ENCODE data around the gene GNRHR. TPM values are rescaled to one million over a fixed set of nuclear protein-coding genes. Genes with fewer than 3 reads are reported as not detected.

The GNRHR gene
- total RNA-seq, 6 donors from 2014 or later = not detected

DNA sequence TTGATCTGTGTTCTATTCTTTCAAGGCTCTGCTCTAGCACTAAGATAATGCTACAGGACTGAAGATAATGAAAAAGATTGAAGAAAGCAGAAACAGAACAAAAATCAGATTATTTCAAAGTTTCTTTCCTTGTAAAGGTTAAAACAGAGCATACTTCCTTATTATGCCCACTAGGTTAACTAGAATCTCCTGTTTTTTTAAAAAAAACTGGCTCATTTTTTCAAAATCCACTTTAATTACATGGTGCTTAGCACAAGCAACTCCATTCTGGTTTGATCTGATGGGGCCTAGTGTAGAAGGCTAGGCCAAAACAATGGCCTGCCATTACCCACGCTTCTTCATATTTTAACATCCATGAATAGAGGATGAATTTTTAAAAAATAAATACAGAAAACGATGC, 52.0 kb downstream of the GNRHR start:
- Histone ChIP-seq H3K27me3 (no peaks in the 10 kb centered on the region), H3K4me3 (no peak overlapping the region), H3K4me1 (peaks cover 10 to 22% (median 17%) of the 10 kb centered on the region in 4 donors), H3K9me3 (peaks cover 0 to 3% (median 0%) of the 10 kb centered on the region in 4 donors), H3K36me3 (no peaks in the 10 kb centered on the region), H3K27ac (no peak overlapping the region)
- ATAC-seq (ENCODE audit: low FRiP score in 2 of 2) (no peak), DNase-seq (no peak)
- 94 to 95% methylated on average over 2 of the region's 2 CpGs for WGBS, 2 donors
- no peak for TF ChIP-seq POLR2AphosphoS5 (IDR thresholded peaks at IDR 0.05)
- no peak for TF ChIP-seq EP300 (IDR thresholded peaks at IDR 0.05)
- TF ChIP-seq POLR2A (IDR thresholded peaks at IDR 0.05) = no peak
- TF ChIP-seq, protein P1, sequence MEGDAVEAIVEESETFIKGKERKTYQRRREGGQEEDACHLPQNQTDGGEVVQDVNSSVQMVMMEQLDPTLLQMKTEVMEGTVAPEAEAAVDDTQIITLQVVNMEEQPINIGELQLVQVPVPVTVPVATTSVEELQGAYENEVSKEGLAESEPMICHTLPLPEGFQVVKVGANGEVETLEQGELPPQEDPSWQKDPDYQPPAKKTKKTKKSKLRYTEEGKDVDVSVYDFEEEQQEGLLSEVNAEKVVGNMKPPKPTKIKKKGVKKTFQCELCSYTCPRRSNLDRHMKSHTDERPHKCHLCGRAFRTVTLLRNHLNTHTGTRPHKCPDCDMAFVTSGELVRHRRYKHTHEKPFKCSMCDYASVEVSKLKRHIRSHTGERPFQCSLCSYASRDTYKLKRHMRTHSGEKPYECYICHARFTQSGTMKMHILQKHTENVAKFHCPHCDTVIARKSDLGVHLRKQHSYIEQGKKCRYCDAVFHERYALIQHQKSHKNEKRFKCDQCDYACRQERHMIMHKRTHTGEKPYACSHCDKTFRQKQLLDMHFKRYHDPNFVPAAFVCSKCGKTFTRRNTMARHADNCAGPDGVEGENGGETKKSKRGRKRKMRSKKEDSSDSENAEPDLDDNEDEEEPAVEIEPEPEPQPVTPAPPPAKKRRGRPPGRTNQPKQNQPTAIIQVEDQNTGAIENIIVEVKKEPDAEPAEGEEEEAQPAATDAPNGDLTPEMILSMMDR (IDR thresholded peaks at IDR 0.05) = no peak

DNA sequence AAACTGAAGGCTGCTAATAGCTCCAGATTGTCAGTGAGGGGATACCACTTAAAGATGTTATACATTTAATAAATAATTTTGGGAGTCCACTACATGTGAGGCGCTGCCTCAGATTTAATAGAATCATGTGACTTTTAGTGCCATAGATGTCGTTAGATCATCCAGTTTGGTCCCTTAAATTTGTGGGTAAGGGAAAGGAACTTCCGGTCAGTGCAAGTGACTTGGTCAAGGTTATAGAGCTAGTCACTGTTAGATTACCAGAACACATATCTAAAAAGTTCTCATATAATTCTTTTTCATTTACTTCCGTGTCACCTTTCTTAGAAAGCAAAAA, 52.7 kb downstream of the GNRHR start:
- Histone ChIP-seq H3K27me3 (no peaks in the 10 kb centered on the region), H3K4me3 (peak overlapping the region; percentile 88 to 98 (median 90)), H3K27ac (peak overlapping the region; percentile 90 to 97 (median 91)), H3K36me3 (no peaks in the 10 kb centered on the region), H3K4me1 (peaks cover 10 to 22% (median 17%) of the 10 kb centered on the region in 4 donors), H3K9me3 (no peaks in the 10 kb centered on the region)
- no peak for DNase-seq
- WGBS, 2 donors = 9 to 10% methylated on average over 4 of the region's 4 CpGs
- TF ChIP-seq, protein P1 (IDR thresholded peaks at IDR 0.05) = no peak
- TF ChIP-seq EP300 (IDR thresholded peaks at IDR 0.05) = no peak
- TF ChIP-seq POLR2AphosphoS5 (IDR thresholded peaks at IDR 0.05) = no peak
- no peak for TF ChIP-seq POLR2A (IDR thresholded peaks at IDR 0.05)
- no peak for ATAC-seq (ENCODE audit: low FRiP score in 2 of 2)

DNA sequence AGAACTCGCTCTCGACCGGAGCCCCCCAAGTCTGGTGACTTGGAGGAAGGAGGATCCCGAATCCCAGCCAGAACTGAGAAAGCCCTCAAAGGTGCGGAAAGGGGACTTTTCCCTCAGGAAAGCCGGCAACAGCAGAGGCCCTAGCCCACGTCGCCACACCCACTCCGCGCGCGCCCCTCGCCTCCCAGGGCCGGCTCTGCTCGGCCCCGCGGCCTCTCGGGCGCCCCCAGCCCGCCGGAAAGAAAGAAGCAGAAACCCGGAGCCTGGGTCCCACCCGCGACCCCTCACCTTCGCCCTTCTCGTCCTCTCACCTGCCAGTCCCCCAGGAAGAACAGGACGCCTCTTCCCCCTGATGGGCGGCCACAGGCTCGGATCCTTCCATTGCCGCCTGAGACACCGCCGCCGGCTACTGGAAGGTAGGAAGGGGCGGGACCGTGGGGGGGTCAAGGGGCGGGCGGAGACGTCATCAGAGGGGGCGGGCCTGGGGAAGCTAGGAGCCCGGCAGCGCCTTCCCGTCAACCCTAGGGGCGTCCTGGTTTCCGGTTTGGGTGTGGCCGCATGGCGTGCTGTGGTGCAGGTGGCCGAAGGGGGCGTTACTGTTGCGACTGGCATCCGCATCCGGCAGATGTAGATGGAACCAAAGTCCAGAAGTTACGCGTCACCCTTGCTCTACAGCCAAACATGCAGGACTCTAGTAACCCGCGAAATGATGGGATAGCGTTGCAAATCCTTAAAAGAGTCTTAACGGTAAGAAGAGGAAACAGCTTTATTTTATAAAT, 53.3 kb downstream of the GNRHR start, which contains the start of gene UBA6:
Gene UBA6 (minus strand): TSS at position 418 of the 779 bp plus-strand sequence. CDS start 36 bp downstream, at position 382.
- TF ChIP-seq, protein P1 (IDR thresholded peaks at IDR 0.05) = peak in 4 of 6 experiments; percentile 29 to 51 (median 40)
- TF ChIP-seq POLR2A (IDR thresholded peaks at IDR 0.05) (peak in 3 of 4 donors; percentile 23 to 64 (median 52)), POLR2AphosphoS5 (IDR thresholded peaks at IDR 0.05) (peak; percentile 74 to 89), EP300 (IDR thresholded peaks at IDR 0.05) (peak in 2 of 4 donors; percentile 46 to 65)
- H3K27ac ChIP-seq = peak within 1 kb of the TSS; percentile 90 to 97 (median 91)
- WGBS, 2 donors = 0 to 1% methylated on average over 19 to 54 of the region's 57 CpGs
- no peaks in the 10 kb centered on the region for H3K27me3 ChIP-seq
- H3K9me3 ChIP-seq = no peaks in the 10 kb centered on the region
- DNase-seq = peak; percentile 94 to 98
- H3K36me3 ChIP-seq = no peaks in the 10 kb centered on the region
- peaks cover 10 to 22% (median 17%) of the 10 kb centered on the region in 4 donors for H3K4me1 ChIP-seq
- ATAC-seq (ENCODE audit: low FRiP score in 2 of 2) = peak; percentile 100
- peak within 1 kb of the TSS; percentile 88 to 98 (median 90) for H3K4me3 ChIP-seq

DNA sequence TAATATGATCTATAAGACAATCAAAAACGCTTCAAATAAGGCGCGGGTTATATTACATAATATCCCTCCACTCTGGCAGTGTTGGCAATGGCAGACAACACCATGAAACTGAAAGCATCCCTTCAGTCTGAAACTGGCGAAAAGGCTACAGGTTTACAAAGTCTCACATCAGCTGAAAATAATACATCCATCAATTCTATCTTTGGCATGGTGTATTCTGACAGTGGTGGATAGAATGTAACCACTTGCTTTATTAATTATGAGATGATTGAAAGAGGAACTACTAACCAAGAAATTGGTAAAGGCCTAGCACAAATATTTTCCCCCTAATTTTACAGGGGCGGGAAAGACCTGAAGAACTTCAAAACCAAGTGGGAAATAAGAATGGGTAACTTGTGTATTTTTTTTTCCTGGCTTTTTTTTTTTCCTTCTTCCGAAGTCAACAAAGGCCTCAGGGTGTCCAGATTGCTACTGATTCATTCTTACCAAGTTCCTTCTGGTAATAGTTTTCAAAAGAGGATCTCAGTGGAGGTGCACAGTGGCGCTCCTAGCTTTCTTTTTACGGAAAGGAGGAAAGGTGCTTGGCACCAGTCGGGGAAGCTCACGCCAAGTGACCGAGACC, 54.0 kb downstream of the GNRHR start:
- Histone ChIP-seq H3K4me3 (peak overlapping the region; percentile 88 to 98 (median 90)), H3K9me3 (no peaks in the 10 kb centered on the region), H3K4me1 (peaks cover 10 to 22% (median 17%) of the 10 kb centered on the region in 4 donors), H3K36me3 (no peaks in the 10 kb centered on the region), H3K27me3 (no peaks in the 10 kb centered on the region), H3K27ac (peak overlapping the region; percentile 90 to 97 (median 91))
- ATAC-seq (ENCODE audit: low FRiP score in 2 of 2) (peak in 1 of 2 donors; percentile 22), DNase-seq (no peak)
- TF ChIP-seq EP300 (IDR thresholded peaks at IDR 0.05) (no peak), POLR2A (IDR thresholded peaks at IDR 0.05) (no peak), POLR2AphosphoS5 (IDR thresholded peaks at IDR 0.05) (no peak)
- TF ChIP-seq, protein P1 (IDR thresholded peaks at IDR 0.05) = no peak
- WGBS, 2 donors = 15 to 17% methylated on average over 11 of the region's 11 CpGs

All from upper lobe of left lung (tissue), 6 donors.